ENCODE results near the gene CREBL2. TPM values are rescaled to one million over a fixed set of nuclear protein-coding genes. Genes with fewer than 3 reads are reported as not detected.

Gene CREBL2
- total and polyA plus RNA-seq, 2 of the 13 experiments (the other 11 are each of a cell fraction or from before 2014, with no cell fraction given) = 6.9 to 8.4 TPM

GRCh38 chr12:12624498-12624992 is 12.9 kb downstream of the CREBL2 start (continued):
- TF ChIP-seq ZFP91 (CRISPR knock-in tag; IDR thresholded peaks at IDR 0.05; ENCODE audit: borderline replicate concordance) (peak; percentile 21; the same call in 1 of the 2 replicates), FOXO4 (CRISPR knock-in tag; conservative IDR thresholded peaks at IDR 0.05) (no peak), ZNF33A (CRISPR knock-in tag; IDR thresholded peaks at IDR 0.05; ENCODE audit: borderline replicate concordance) (no peak), ZNF646 (CRISPR knock-in tag; IDR thresholded peaks at IDR 0.05) (no peak), ZFX (CRISPR knock-in tag; IDR thresholded peaks at IDR 0.05; ENCODE audit: low read depth) (peak; percentile 51; the same call in 1 of the 2 replicates), FOSL2 (CRISPR knock-in tag; IDR thresholded peaks at IDR 0.05) (no peak), POLR2A (IDR thresholded peaks at IDR 0.05; ENCODE audit: insufficient read depth in 1 of 2, low read depth in 2 of 2, low read length in 2 of 2) (0 out of 4 replicates have a peak, but pooled peaks of 1 of the 2 experiments have one; percentile 19), ZNF747 (CRISPR knock-in tag; IDR thresholded peaks at IDR 0.05; ENCODE audit: borderline replicate concordance) (no peak), XRCC5 (optimal IDR thresholded peaks at IDR 0.05; ENCODE audit: low read length) (peak; percentile 29), TBP (CRISPR knock-in tag; IDR thresholded peaks at IDR 0.05) (no peak), PAXIP1 (CRISPR knock-in tag; conservative IDR thresholded peaks at IDR 0.05) (peak; percentile 51), ATRX (CRISPR knock-in tag; IDR thresholded peaks at IDR 0.05; ENCODE audit: borderline replicate concordance) (no peak), SOX6 (IDR thresholded peaks at IDR 0.05) (no peak), SOX6 (CRISPR knock-in tag; IDR thresholded peaks at IDR 0.05) (peak; percentile 56; the same call in 1 of the 2 replicates), SSRP1 (CRISPR knock-in tag; IDR thresholded peaks at IDR 0.05) (no peak), ZNF709 (CRISPR knock-in tag; IDR thresholded peaks at IDR 0.05) (0 out of 2 replicates have a peak, but pooled peaks have one; percentile 40), ZNF839 (CRISPR knock-in tag; IDR thresholded peaks at IDR 0.05; ENCODE audit: borderline replicate concordance) (no peak)

Measured in HepG2 (cell line).